Esophagus muscularis mucosa (tissue), 4 donors: ENCODE measurements around the gene C3orf22. TPM values are rescaled to one million over a fixed set of nuclear protein-coding genes. Genes with fewer than 3 reads are reported as not detected.
A peak's percentile ranks its signal among the peaks of the same experiment; 100 is the strongest.

Experiments
- DNase-seq: peaks from one replicate; pipeline ENCODE4 v3.0.0-alpha.2; 2017; ENCODE audit errors: extremely low spot score
- H3K27ac ChIP-seq, 4 donors: fragments of 200-600 bp; sonication (generic); replicated peaks in 1 of 4; 1 replicate in 3 of 4; 2 replicates in 1 of 4; pipeline ENCODE4 v1.5.1; 2016 to 2019; ENCODE audit warnings: mild to moderate bottlenecking in 1 of 4
- H3K27me3 ChIP-seq, 4 donors: fragments of 200-600 bp; sonication (generic); one replicate each; pipeline versions ENCODE4 v1.5.1 to v1.6.0; 2016 to 2019
- H3K36me3 ChIP-seq, 4 donors: fragments of 200-600 bp; sonication (generic); one replicate each; pipeline ENCODE4 v1.5.1; 2016 to 2019
- H3K4me1 ChIP-seq, 4 donors: fragments of 200-600 bp; sonication (generic); one replicate each; pipeline ENCODE4 v1.5.1; 2016 to 2019
- H3K4me3 ChIP-seq, 4 donors: fragments of 200-600 bp; sonication (generic); 1 replicate in 2 of 4; 2 replicates in 2 of 4; pipeline ENCODE4 v1.5.1; 2016 to 2019; ENCODE audit warnings: mild to moderate bottlenecking in 4 of 4, moderate library complexity in 1 of 4
- H3K9me3 ChIP-seq, 4 donors: fragments of 200-600 bp; sonication (generic); 1 replicate in 3 of 4; 2 replicates in 1 of 4; pipeline ENCODE4 v1.5.1; 2016 to 2019
- EP300 ChIP-seq: sonication (generic); formaldehyde crosslinking; IDR thresholded peaks from one replicate; pipeline ENCODE4 v1.6.1; 2017; ENCODE audit warnings: antibody characterized with exemption
- POLR2A ChIP-seq: fragments of 450-650 bp; IDR thresholded peaks from one replicate; pipeline ENCODE4 v1.6.1; 2017; ENCODE audit warnings: antibody characterized with exemption, moderate library complexity, mild to moderate bottlenecking, low read depth
- POLR2AphosphoS5 ChIP-seq, 2 donors: sonication (generic); formaldehyde crosslinking; IDR thresholded peaks; one replicate each; pipeline ENCODE4 v1.6.1; 2017; ENCODE audit warnings: antibody characterized with exemption in 2 of 2
- WGBS: methylation state at CpG from one replicate; pipeline ENCODE4 v1.1.5; 2018; 5-methylcytosine and 5-hydroxymethylcytosine counted together
- intact Hi-C: fragments of 100-400 bp; cut with DNase I; formaldehyde crosslinking; loops from one replicate; pipeline ENCODE4 v1.15.1; 2023
- total RNA-seq, 4 donors: library from RNA; depleted of rRNA; stranded (reverse); fragments of >200 nt; gene quantifications; one replicate each; pipeline versions ENCODE4 v1.1.0 to v1.2.1, GENCODE V29; 2016
- TF ChIP-seq, protein P1 (sequence below), 3 experiments: fragments of 200-600 bp in 2 of 3; fragments of 450-650 bp in 1 of 3; sonication (generic) in 2 of 3; IDR thresholded peaks; one replicate each; pipeline ENCODE4 v1.5.1; 2017 to 2019; ENCODE audit warnings: antibody characterized with exemption in 3 of 3, mild to moderate bottlenecking in 2 of 3, moderate library complexity in 1 of 3

Gene C3orf22
- total RNA-seq, 4 donors from 2014 or later: not detected

- Histone ChIP-seq H3K27ac (no peak overlapping the region), H3K27me3 (peaks cover 0 to 40% (median 0%) of the 10 kb centered on the region in 4 donors), H3K36me3 (no peaks in the 10 kb centered on the region), H3K4me1 (no peaks in the 10 kb centered on the region), H3K9me3 (no peaks in the 10 kb centered on the region), H3K4me3 (no peak overlapping the region)
- no peak for DNase-seq
- intact Hi-C loops: no loop called here
- TF ChIP-seq, protein P1, sequence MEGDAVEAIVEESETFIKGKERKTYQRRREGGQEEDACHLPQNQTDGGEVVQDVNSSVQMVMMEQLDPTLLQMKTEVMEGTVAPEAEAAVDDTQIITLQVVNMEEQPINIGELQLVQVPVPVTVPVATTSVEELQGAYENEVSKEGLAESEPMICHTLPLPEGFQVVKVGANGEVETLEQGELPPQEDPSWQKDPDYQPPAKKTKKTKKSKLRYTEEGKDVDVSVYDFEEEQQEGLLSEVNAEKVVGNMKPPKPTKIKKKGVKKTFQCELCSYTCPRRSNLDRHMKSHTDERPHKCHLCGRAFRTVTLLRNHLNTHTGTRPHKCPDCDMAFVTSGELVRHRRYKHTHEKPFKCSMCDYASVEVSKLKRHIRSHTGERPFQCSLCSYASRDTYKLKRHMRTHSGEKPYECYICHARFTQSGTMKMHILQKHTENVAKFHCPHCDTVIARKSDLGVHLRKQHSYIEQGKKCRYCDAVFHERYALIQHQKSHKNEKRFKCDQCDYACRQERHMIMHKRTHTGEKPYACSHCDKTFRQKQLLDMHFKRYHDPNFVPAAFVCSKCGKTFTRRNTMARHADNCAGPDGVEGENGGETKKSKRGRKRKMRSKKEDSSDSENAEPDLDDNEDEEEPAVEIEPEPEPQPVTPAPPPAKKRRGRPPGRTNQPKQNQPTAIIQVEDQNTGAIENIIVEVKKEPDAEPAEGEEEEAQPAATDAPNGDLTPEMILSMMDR (IDR thresholded peaks at IDR 0.05): no peak
- no peak for TF ChIP-seq EP300
- no peak for TF ChIP-seq POLR2A
- TF ChIP-seq POLR2AphosphoS5 (IDR thresholded peaks at IDR 0.05): no peak
Observed at GRCh38 chr3:126533506-126533905, 25.2 kb downstream of the C3orf22 start.

DNA sequence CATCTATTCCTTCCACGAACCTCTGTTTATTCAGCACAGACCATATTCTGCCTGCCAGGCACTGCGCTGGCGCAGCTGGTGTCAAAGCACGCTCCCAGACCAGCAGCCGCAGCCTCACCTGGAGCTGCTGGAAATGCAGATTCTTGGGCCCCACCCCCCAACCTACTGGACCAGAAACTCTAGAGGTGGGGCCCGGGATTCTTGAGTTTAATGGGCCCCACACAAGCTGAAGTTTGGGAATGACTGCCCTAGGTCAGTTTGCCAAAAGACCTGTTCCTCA is 27.7 kb downstream of the C3orf22 start:
- no peak for DNase-seq
- Histone ChIP-seq H3K27me3 (peaks cover 0 to 21% (median 0%) of the 10 kb centered on the region in 4 donors), H3K27ac (peak overlapping the region in 1 of 4 donors; percentile 10), H3K36me3 (no peaks in the 10 kb centered on the region), H3K4me3 (no peak overlapping the region), H3K4me1 (no peaks in the 10 kb centered on the region), H3K9me3 (no peaks in the 10 kb centered on the region)
- TF ChIP-seq EP300: no peak
- no peak for TF ChIP-seq POLR2A
- TF ChIP-seq, protein P1 (IDR thresholded peaks at IDR 0.05): no peak
- no peak for TF ChIP-seq POLR2AphosphoS5 (IDR thresholded peaks at IDR 0.05)
- intact Hi-C loops: no loop called here
- 87% methylated on average over 6 of the region's 6 CpGs for WGBS

- Histone ChIP-seq H3K27me3 (peaks cover 0 to 21% (median 0%) of the 10 kb centered on the region in 4 donors), H3K4me1 (no peaks in the 10 kb centered on the region), H3K9me3 (no peaks in the 10 kb centered on the region), H3K36me3 (no peaks in the 10 kb centered on the region), H3K4me3 (no peak overlapping the region), H3K27ac (peak overlapping the region in 2 of 4 donors; percentile 10 to 26)
- intact Hi-C loops: no loop called here
- TF ChIP-seq EP300 (no peak), POLR2AphosphoS5 (IDR thresholded peaks at IDR 0.05) (no peak), POLR2A (no peak)
- TF ChIP-seq, protein P1 (IDR thresholded peaks at IDR 0.05): no peak
- DNase-seq: no peak
- 75% methylated on average over 8 of the region's 18 CpGs for WGBS
Observed at GRCh38 chr3:126530171-126531050, 28.3 kb downstream of the C3orf22 start.

GRCh38 chr3:126529585-126530170 is 29.1 kb downstream of the C3orf22 start:
- Histone ChIP-seq H3K27me3 (peaks cover 0 to 21% (median under 1%) of the 10 kb centered on the region in 4 donors), H3K36me3 (no peaks in the 10 kb centered on the region), H3K9me3 (no peaks in the 10 kb centered on the region), H3K4me3 (no peak overlapping the region), H3K27ac (peak overlapping the region in 2 of 4 donors; percentile 10 to 26), H3K4me1 (peaks cover 0 to 6% (median 3%) of the 10 kb centered on the region in 4 donors)
- intact Hi-C loops: no loop called here
- 54% methylated on average over 7 of the region's 7 CpGs for WGBS
- no peak for DNase-seq
- TF ChIP-seq POLR2AphosphoS5 (IDR thresholded peaks at IDR 0.05) (no peak), POLR2A (no peak), EP300 (no peak)
- TF ChIP-seq, protein P1 (IDR thresholded peaks at IDR 0.05): no peak
